HCT116 (cell line): Measurements from ENCODE around the gene KIF5C. TPM values are rescaled to one million over a fixed set of nuclear protein-coding genes. Genes with fewer than 3 reads are reported as not detected.
A peak's percentile ranks its signal among the peaks of the same experiment; 100 is the strongest.

Experiments used
- ATAC-seq: fragments of 200-7000 bp; cut with Tn5 transposase; 2 replicates; pipeline ENCODE4 v1.9.1; 2020; ENCODE audit warnings: mild to moderate bottlenecking, moderate library complexity
- BruUV-seq: library from RNA; stranded (reverse); fragments of 400-500 nt; replicated peaks from 2 replicates; lab custom pipeline; 2021; lab: Mats Ljungman, UMichigan
- CTCF ChIA-PET: fragments of 300-600 bp; sonication (Branson Sonifier 250); formaldehyde crosslinking; loops from one replicate; lab custom pipeline; 2021; ENCODE audit warnings: antibody characterized with exemption; lab: Charles Lee
- POLR2A ChIA-PET: fragments of 300-600, 350-600 bp; sonication (Branson Sonifier 250); formaldehyde crosslinking; loops from one replicate; lab custom pipeline; 2021; ENCODE audit warnings: antibody characterized with exemption; lab: Charles Lee
- RAD21 ChIA-PET, 2 experiments: fragments of 300-600 bp; sonication (Branson Sonifier 250); formaldehyde crosslinking; loops; one replicate each; lab custom pipeline; 2023; ENCODE audit warnings: low total read pairs in 2 of 2; ENCODE audit not compliant: uncharacterized antibody in 2 of 2, unreplicated experiment in 2 of 2, low non-redundant PET in 1 of 2; lab: Charles Lee
- DNase-seq: peaks from one replicate; pipeline ENCODE4 v3.0.0-alpha.2; 2010; ENCODE audit warnings: low read depth, low spot score
- H2AFZ ChIP-seq: fragments of 200-600 bp; shearing (Covaris generic), sonication (generic); 2 replicates; pipeline ENCODE4 v1.6.1; 2017; ENCODE audit warnings: low read depth, mixed run types, mixed read lengths, antibody characterized with exemption, low read length; ENCODE audit not compliant: poor library complexity, severe bottlenecking
- H3K27ac ChIP-seq: 2 replicates; pipeline ENCODE4 v1.5.1; 2012; ENCODE audit warnings: low read depth, low read length
- H3K27me3 ChIP-seq: fragments of 200-600 bp; sonication (generic); 2 replicates; pipeline ENCODE4 v1.6.1; 2016; ENCODE audit warnings: mixed run types, low read length, mixed read lengths; ENCODE audit not compliant: insufficient read depth
- H3K36me3 ChIP-seq, 2 experiments: fragments of 200-500 bp in 1 of 2; fragments of 200-600 bp in 1 of 2; sonication (Bioruptor generic) in 1 of 2; sonication (generic) in 1 of 2; 2 replicates each; pipeline versions ENCODE4 v1.5.1 to v1.6.1; 2014 to 2016; ENCODE audit warnings: low read length in 2 of 2, inconsistent platforms in 1 of 2, mixed read lengths in 1 of 2, mixed run types in 1 of 2; ENCODE audit not compliant: insufficient read depth in 2 of 2, control insufficient read depth in 1 of 2
- H3K4me1 ChIP-seq, 2 experiments: fragments of 200-600 bp in 1 of 2; sonication (generic) in 1 of 2; 2 replicates each; pipeline versions ENCODE4 v1.5.1 to v1.6.1; 2012 to 2017; ENCODE audit warnings: low read length in 2 of 2, inconsistent platforms in 1 of 2, mild to moderate bottlenecking in 1 of 2, mixed read lengths in 1 of 2, mixed run types in 1 of 2, moderate library complexity in 1 of 2; ENCODE audit not compliant: insufficient read depth in 2 of 2, control insufficient read depth in 1 of 2
- H3K4me2 ChIP-seq: fragments of 200-600 bp; sonication (generic); 2 replicates; pipeline ENCODE4 v1.6.1; 2017; ENCODE audit warnings: mixed run types, low read length, mixed read lengths
- H3K4me3 ChIP-seq, 2 experiments: fragments of 200-600 bp in 1 of 2; sonication (generic) in 1 of 2; replicated peaks in 1 of 2; 2 replicates each; pipeline ENCODE4 v1.5.1; 2011 to 2016; ENCODE audit warnings: low read length in 2 of 2, control low read depth in 1 of 2, low read depth in 1 of 2, mild to moderate bottlenecking in 1 of 2, mixed read lengths in 1 of 2, mixed run types in 1 of 2
- H3K79me2 ChIP-seq: fragments of 200-600 bp; sonication (generic); 2 replicates; pipeline ENCODE4 v1.6.1; 2017; ENCODE audit warnings: mild to moderate bottlenecking, mixed run types, low read length, moderate library complexity, mixed read lengths; ENCODE audit not compliant: insufficient read depth
- H3K9ac ChIP-seq: fragments of 200-600 bp; sonication (generic); 2 replicates; pipeline ENCODE4 v1.6.1; 2016; ENCODE audit warnings: low read length, mixed read lengths
- H3K9me2 ChIP-seq: fragments of 200-600 bp; sonication (generic), shearing (Covaris generic); 2 replicates; pipeline ENCODE4 v1.6.1; 2017; ENCODE audit warnings: mixed run types, mild to moderate bottlenecking, moderate library complexity; ENCODE audit not compliant: insufficient read depth
- H3K9me3 ChIP-seq, 2 experiments: fragments of 200-500 bp in 1 of 2; fragments of 200-600 bp in 1 of 2; sonication (Bioruptor generic) in 1 of 2; sonication (generic) in 1 of 2; 2 replicates each; pipeline ENCODE4 v1.6.1; 2014 to 2017; ENCODE audit warnings: low read length in 2 of 2, mixed read lengths in 2 of 2, inconsistent platforms in 1 of 2, low read depth in 1 of 2, mild to moderate bottlenecking in 1 of 2, mixed run types in 1 of 2, moderate library complexity in 1 of 2; ENCODE audit not compliant: control insufficient read depth in 1 of 2, insufficient read depth in 1 of 2
- H4K20me1 ChIP-seq: fragments of 200-600 bp; sonication (generic), shearing (Covaris generic); 2 replicates; pipeline ENCODE4 v1.6.1; 2017; ENCODE audit warnings: mixed run types, mild to moderate bottlenecking, moderate library complexity; ENCODE audit not compliant: insufficient read depth
- CBX3 ChIP-seq: IDR thresholded peaks from 2 replicates; pipeline ENCODE4 v1.6.1; 2012; ENCODE audit warnings: low read depth
- RAD21 ChIP-seq: IDR thresholded peaks from 2 replicates; pipeline ENCODE4 v1.6.1; 2012; ENCODE audit warnings: low read depth, mild to moderate bottlenecking
- SIN3A ChIP-seq: IDR thresholded peaks from 2 replicates; pipeline ENCODE4 v1.6.1; 2012; ENCODE audit warnings: low read depth
- TCF7L2 ChIP-seq: IDR thresholded peaks from 2 replicates; pipeline ENCODE4 v1.7.0; 2011; ENCODE audit warnings: borderline replicate concordance, inconsistent platforms; ENCODE audit not compliant: insufficient read depth, insufficient read length; ENCODE audit errors: extremely low read depth
- ZFX ChIP-seq: fragments of 450-650 bp; IDR thresholded peaks from 2 replicates; pipeline ENCODE4 v1.6.1; 2017
- intact Hi-C: fragments of 100-400 bp; cut with micrococcal nuclease; formaldehyde crosslinking; loops from 2 replicates; pipeline ENCODE4 v1.10.0; 2022
- total RNA-seq: library from RNA; stranded (reverse); gene quantifications from one replicate; pipeline ENCODE4 v1.2.1, GENCODE V29; 2021; ENCODE audit not compliant: unreplicated experiment
- TF ChIP-seq, protein P1 (sequence below), 3 experiments: fragments of 200-600 bp in 1 of 3; sonication (generic) in 1 of 3; IDR thresholded peaks in 2 of 3; conservative IDR thresholded peaks in 1 of 3; 2 replicates each; pipeline ENCODE4 v1.5.1; 2012 to 2017; ENCODE audit warnings: low read depth in 2 of 3, low read length in 2 of 3, antibody characterized with exemption in 1 of 3, borderline replicate concordance in 1 of 3, control low read depth in 1 of 3, mild to moderate bottlenecking in 1 of 3, mixed read lengths in 1 of 3, mixed run types in 1 of 3, moderate library complexity in 1 of 3; ENCODE audit not compliant: insufficient read depth in 1 of 3

The KIF5C gene
- total RNA-seq, 1 experiment from 2014 or later = 6.5 TPM

GRCh38 chr2:149039213-149039724, 164.2 kb downstream of the KIF5C start (continued):
- TF ChIP-seq, protein P1, sequence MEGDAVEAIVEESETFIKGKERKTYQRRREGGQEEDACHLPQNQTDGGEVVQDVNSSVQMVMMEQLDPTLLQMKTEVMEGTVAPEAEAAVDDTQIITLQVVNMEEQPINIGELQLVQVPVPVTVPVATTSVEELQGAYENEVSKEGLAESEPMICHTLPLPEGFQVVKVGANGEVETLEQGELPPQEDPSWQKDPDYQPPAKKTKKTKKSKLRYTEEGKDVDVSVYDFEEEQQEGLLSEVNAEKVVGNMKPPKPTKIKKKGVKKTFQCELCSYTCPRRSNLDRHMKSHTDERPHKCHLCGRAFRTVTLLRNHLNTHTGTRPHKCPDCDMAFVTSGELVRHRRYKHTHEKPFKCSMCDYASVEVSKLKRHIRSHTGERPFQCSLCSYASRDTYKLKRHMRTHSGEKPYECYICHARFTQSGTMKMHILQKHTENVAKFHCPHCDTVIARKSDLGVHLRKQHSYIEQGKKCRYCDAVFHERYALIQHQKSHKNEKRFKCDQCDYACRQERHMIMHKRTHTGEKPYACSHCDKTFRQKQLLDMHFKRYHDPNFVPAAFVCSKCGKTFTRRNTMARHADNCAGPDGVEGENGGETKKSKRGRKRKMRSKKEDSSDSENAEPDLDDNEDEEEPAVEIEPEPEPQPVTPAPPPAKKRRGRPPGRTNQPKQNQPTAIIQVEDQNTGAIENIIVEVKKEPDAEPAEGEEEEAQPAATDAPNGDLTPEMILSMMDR (IDR thresholded peaks at IDR 0.05 in 2 of 3, conservative IDR thresholded peaks at IDR 0.05 in 1 of 3; ENCODE audit: borderline replicate concordance in 1 of 3, insufficient read depth in 1 of 3, low read depth in 2 of 3, low read length in 2 of 3) = no peak
- TF ChIP-seq ZFX (no peak), TCF7L2 (no peak)

DNA sequence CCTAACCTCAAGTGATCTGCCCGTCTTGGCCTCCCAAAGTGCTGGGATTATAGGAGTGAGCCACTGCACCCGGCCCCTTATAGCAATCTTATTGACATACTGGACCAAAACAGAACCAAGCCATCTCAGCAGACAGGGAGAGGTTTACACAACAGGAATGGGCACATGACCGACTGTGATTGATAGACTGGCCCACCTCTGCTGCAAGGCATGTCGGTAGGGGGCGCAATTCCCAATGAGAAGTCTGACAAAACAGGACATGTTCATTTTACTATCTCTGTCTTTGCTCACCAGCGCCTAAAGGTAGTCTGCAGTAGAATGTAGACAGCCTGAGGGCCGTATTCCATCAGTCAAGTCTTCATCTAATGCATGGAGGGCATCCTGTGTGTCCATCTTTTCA, 165.4 kb downstream of the KIF5C start:
- CTCF ChIA-PET = interaction anchor here (1.1 to 1.7 kb wide), 3 partner anchors 11 to 533 kb away, joined by 3 to 4 read pairs (median 3); no protein-coding TSS in a partner anchor
- POLR2A ChIA-PET = no interaction called here
- Histone ChIP-seq H3K9me2 (no peaks in the 10 kb centered on the region), H3K27ac (no peak overlapping the region), H3K9ac (no peak overlapping the region), H3K9me3 (no peaks in the 10 kb centered on the region), H3K4me2 (no peak overlapping the region), H3K79me2 (no peaks in the 10 kb centered on the region), H3K36me3 (no peaks in the 10 kb centered on the region), H3K4me3 (no peak overlapping the region), H2AFZ (no peak overlapping the region), H3K4me1 (peaks cover 2 to 15% of the 10 kb centered on the region in 2 experiments; a peak in 2 of 4 replicates), H4K20me1 (no peaks in the 10 kb centered on the region), H3K27me3 (no peaks in the 10 kb centered on the region)
- ATAC-seq = peak; percentile 20
- no peak for TF ChIP-seq SIN3A
- TF ChIP-seq, protein P1 (IDR thresholded peaks at IDR 0.05 in 2 of 3, conservative IDR thresholded peaks at IDR 0.05 in 1 of 3; ENCODE audit: borderline replicate concordance in 1 of 3, insufficient read depth in 1 of 3, low read depth in 2 of 3, low read length in 2 of 3) = peak; percentile 25 to 74 (median 64); a peak in 4 of 6 replicates
- TF ChIP-seq CBX3 = peak; percentile 74
- TF ChIP-seq RAD21 = peak; percentile 48
- no TSS peak for BruUV-seq
- peak; percentile 42 for DNase-seq
- RAD21 ChIA-PET = interaction anchor here in 1 of 2 experiments (0.6 kb wide), 1 partner anchor 376 kb away, joined by 4 read pairs; no protein-coding TSS in a partner anchor
- intact Hi-C loops = loop anchor here (2.0 kb wide), 1 partner anchor 272 kb away; no protein-coding TSS in a partner anchor
